Colonic mucosa (tissue), 4 donors: ENCODE data around the gene ZFYVE21. TPM values are rescaled to one million over a fixed set of nuclear protein-coding genes. Genes with fewer than 3 reads are reported as not detected.
"Not testable (repeated sequence)": the region's sequence is repeated elsewhere in the genome, so short reads cannot be mapped to it uniquely, and the experiment has no call there.

Experiments
- DNase-seq: peaks from one replicate; pipeline ENCODE4 v3.0.0-alpha.2; 2020
- H3K27ac ChIP-seq: fragments of 200-600 bp; one replicate; pipeline ENCODE4 v1.8.0; 2021
- H3K27me3 ChIP-seq: fragments of 200-600 bp; one replicate; pipeline ENCODE4 v1.8.0; 2021
- H3K36me3 ChIP-seq: fragments of 200-600 bp; one replicate; pipeline ENCODE4 v1.8.0; 2021
- H3K4me1 ChIP-seq: fragments of 200-600 bp; one replicate; pipeline ENCODE4 v1.8.0; 2021; ENCODE audit warnings: mild to moderate bottlenecking
- H3K4me3 ChIP-seq: fragments of 200-600 bp; one replicate; pipeline ENCODE4 v1.8.0; 2021
- H3K9ac ChIP-seq, 2 donors: one replicate each; pipeline ENCODE4 v1.7.0; 2013; ENCODE audit warnings: control low read depth in 2 of 2, low read depth in 2 of 2, low read length in 2 of 2
- H3K9me3 ChIP-seq: fragments of 200-600 bp; one replicate; pipeline ENCODE4 v1.8.0; 2021
- CTCF ChIP-seq: fragments of 200-600 bp; IDR thresholded peaks from one replicate; pipeline ENCODE4 v1.8.0; 2022; ENCODE audit warnings: antibody characterized with exemption, mild to moderate bottlenecking
- intact Hi-C: fragments of 100-400 bp; cut with DNase I; formaldehyde crosslinking; loops from one replicate; pipeline ENCODE4 v1.14.1; 2022
- total RNA-seq, 2 donors: library from RNA; stranded (reverse); fragmentation: NEBNext Ultra II Directional in 1 of 2; extraction: Animal tissue kit (Norgen Biotek cat#: 25700) in 1 of 2; gene quantifications; one replicate each; pipeline ENCODE4 v1.2.1, GENCODE V29; 2021
- donor health status: healthy.
- donor health status: DM: no; HTN: no; CAD: no.
- donor health status: DM: no; HTN: no; CAD: no.

The ZFYVE21 gene
- total RNA-seq, 2 donors from 2014 or later: 49.3 to 68.9 TPM

GRCh38 chr14:103688441-103688840 is 27.2 kb upstream of the ZFYVE21 start:
- TF ChIP-seq CTCF: no peak
- Histone ChIP-seq H3K36me3 (peaks cover 6% of the 10 kb centered on the region), H3K27ac (no peak overlapping the region), H3K4me3 (no peak overlapping the region), H3K9ac (no peak overlapping the region), H3K27me3 (no peaks in the 10 kb centered on the region), H3K4me1 (no peaks in the 10 kb centered on the region), H3K9me3 (no peaks in the 10 kb centered on the region)
- no peak for DNase-seq
- intact Hi-C loops: no loop called here

GRCh38 chr14:103688906-103689902 is 26.4 kb upstream of the ZFYVE21 start:
- TF ChIP-seq CTCF: no peak
- peaks cover 6% of the 10 kb centered on the region for H3K36me3 ChIP-seq
- no peaks in the 10 kb centered on the region for H3K9me3 ChIP-seq
- intact Hi-C loops: no loop called here
- no peak for DNase-seq
- no peaks in the 10 kb centered on the region for H3K27me3 ChIP-seq
- no peak overlapping the region for H3K9ac ChIP-seq
- no peak overlapping the region for H3K27ac ChIP-seq
- H3K4me3 ChIP-seq: no peak overlapping the region
- H3K4me1 ChIP-seq: peaks cover 3% of the 10 kb centered on the region

DNA sequence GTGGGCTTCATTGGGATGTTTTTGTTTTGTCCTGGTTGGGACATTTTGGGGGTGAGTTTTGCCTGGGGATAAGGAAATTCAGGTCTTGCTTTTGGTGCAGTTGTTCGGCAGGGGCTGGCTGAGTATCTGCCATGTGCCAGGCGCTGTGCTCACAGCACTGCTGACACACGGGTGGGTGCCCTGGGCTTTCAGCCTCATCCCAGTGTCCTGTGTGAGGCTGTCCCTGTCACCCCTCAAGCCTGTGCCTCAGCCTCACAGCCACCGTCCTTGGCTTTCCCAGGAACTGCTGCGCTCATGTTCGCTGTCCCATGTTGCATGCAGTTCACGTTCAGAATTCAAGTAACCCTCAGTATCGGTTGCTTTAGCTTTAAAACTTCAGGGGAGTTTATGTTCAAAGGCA is 25.3 kb upstream of the ZFYVE21 start:
- intact Hi-C loops: no loop called here
- H3K4me1 ChIP-seq: peaks cover 3% of the 10 kb centered on the region
- TF ChIP-seq CTCF: no peak
- no peak overlapping the region for H3K9ac ChIP-seq
- H3K4me3 ChIP-seq: no peak overlapping the region
- no peaks in the 10 kb centered on the region for H3K9me3 ChIP-seq
- H3K27ac ChIP-seq: no peak overlapping the region
- H3K36me3 ChIP-seq: peaks cover 6% of the 10 kb centered on the region
- DNase-seq: no peak
- no peaks in the 10 kb centered on the region for H3K27me3 ChIP-seq

DNA sequence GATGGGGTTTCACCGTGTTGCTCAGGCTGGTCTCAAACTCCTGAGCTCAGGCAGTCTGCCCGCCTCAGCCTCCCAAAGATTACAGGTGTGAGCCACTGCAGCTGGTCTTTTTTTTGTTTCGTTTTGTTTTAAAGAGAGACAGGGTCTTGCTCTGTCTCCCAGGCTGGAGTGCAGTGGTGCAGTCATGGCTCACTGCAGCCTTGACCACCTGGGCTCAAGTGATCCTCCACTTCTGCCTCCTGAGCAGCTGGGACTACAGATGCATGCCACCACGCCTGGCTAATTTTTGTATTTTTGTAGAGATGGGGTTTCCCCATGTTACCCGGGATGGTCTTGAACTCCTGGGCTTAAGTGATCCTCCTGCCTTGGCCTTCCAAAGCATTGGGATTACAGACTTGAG is 24.0 kb upstream of the ZFYVE21 start:
- H3K27me3 ChIP-seq, H3K9ac ChIP-seq, DNase-seq, H3K4me1 ChIP-seq, intact Hi-C loops, H3K36me3 ChIP-seq, H3K9me3 ChIP-seq, H3K4me3 ChIP-seq, H3K27ac ChIP-seq: not testable (repeated sequence)

GRCh38 chr14:103692159-103692558 is 23.5 kb upstream of the ZFYVE21 start:
- H3K9me3 ChIP-seq: no peaks in the 10 kb centered on the region
- DNase-seq: no peak
- H3K27ac ChIP-seq: no peak overlapping the region
- no peak overlapping the region for H3K9ac ChIP-seq
- peaks cover 4% of the 10 kb centered on the region for H3K4me1 ChIP-seq
- no peaks in the 10 kb centered on the region for H3K27me3 ChIP-seq
- TF ChIP-seq CTCF: no peak
- intact Hi-C loops: no loop called here
- peaks cover under 1% of the 10 kb centered on the region for H3K36me3 ChIP-seq
- H3K4me3 ChIP-seq: no peak overlapping the region

- Histone ChIP-seq H3K4me1 (peaks cover 11% of the 10 kb centered on the region), H3K9ac (no peak overlapping the region), H3K9me3 (no peaks in the 10 kb centered on the region), H3K27me3 (no peaks in the 10 kb centered on the region), H3K27ac (peak overlapping the region; percentile 20), H3K36me3 (no peaks in the 10 kb centered on the region), H3K4me3 (no peak overlapping the region)
- TF ChIP-seq CTCF: no peak
- no peak for DNase-seq
- intact Hi-C loops: no loop called here
Observed at GRCh38 chr14:103692871-103693270, 22.7 kb upstream of the ZFYVE21 start.
